ENCODE measurements around the gene CD244.
A peak's percentile ranks its signal among the peaks of the same experiment; 100 is the strongest.

CD244 gene

GRCh38 chr1:160846281-160846680, 16.4 kb downstream of the CD244 start:
- no peak for DNase-seq (ENCODE audit: low read depth)

- DNase-seq (ENCODE audit: low read depth): no peak
Observed at GRCh38 chr1:160844447-160845232, 18.0 kb downstream of the CD244 start.

GRCh38 chr1:160841079-160841478, 21.6 kb downstream of the CD244 start:
- no peak for DNase-seq (ENCODE audit: low read depth)

GRCh38 chr1:160839746-160840145, 22.9 kb downstream of the CD244 start:
- DNase-seq (ENCODE audit: low read depth): no peak

GRCh38 chr1:160838888-160839287, 23.8 kb downstream of the CD244 start:
- DNase-seq (ENCODE audit: low read depth): no peak

GRCh38 chr1:160837558-160838205, 25.0 kb downstream of the CD244 start:
- DNase-seq (ENCODE audit: low read depth): peak; percentile 11

GRCh38 chr1:160836981-160837557, 25.6 kb downstream of the CD244 start:
- no peak for DNase-seq (ENCODE audit: low read depth)

- DNase-seq (ENCODE audit: low read depth): no peak
Observed at GRCh38 chr1:160836561-160836960, 26.1 kb downstream of the CD244 start.

- no peak for DNase-seq (ENCODE audit: low read depth)
Observed at GRCh38 chr1:160835751-160836150, 26.9 kb downstream of the CD244 start.

- DNase-seq (ENCODE audit: low read depth): peak; percentile 16
Observed at GRCh38 chr1:160834945-160835565, 27.6 kb downstream of the CD244 start.

GRCh38 chr1:160830321-160831153, 32.1 kb downstream of the CD244 start:
- peak; percentile 28 for DNase-seq (ENCODE audit: low read depth)

GRCh38 chr1:160829766-160830165, 32.9 kb downstream of the CD244 start:
- DNase-seq (ENCODE audit: low read depth): no peak

- DNase-seq (ENCODE audit: low read depth): peak; percentile 9
Observed at GRCh38 chr1:160827418-160827817, 35.3 kb downstream of the CD244 start.

GRCh38 chr1:160826546-160826945, 36.1 kb downstream of the CD244 start:
- DNase-seq (ENCODE audit: low read depth): peak; percentile 10

- DNase-seq (ENCODE audit: low read depth): no peak
Observed at GRCh38 chr1:160823296-160823695, 39.4 kb downstream of the CD244 start.

GRCh38 chr1:160821627-160822026, 41.1 kb downstream of the CD244 start:
- DNase-seq (ENCODE audit: low read depth): no peak

GRCh38 chr1:160819186-160819585, 43.5 kb downstream of the CD244 start:
- DNase-seq (ENCODE audit: low read depth): no peak

GRCh38 chr1:160818207-160818937, 44.3 kb downstream of the CD244 start:
- no peak for DNase-seq (ENCODE audit: low read depth)

- no peak for DNase-seq (ENCODE audit: low read depth)
Observed at GRCh38 chr1:160814856-160815255, 47.8 kb downstream of the CD244 start.

- no peak for DNase-seq (ENCODE audit: low read depth)
Observed at GRCh38 chr1:160814316-160814715, 48.4 kb downstream of the CD244 start.

- no peak for DNase-seq (ENCODE audit: low read depth)
Observed at GRCh38 chr1:160813215-160813614, 49.5 kb downstream of the CD244 start.
